ENCODE results near the gene FBN2. TPM values are rescaled to one million over a fixed set of nuclear protein-coding genes. Genes with fewer than 3 reads are reported as not detected.

Gene FBN2
- total RNA-seq, 4 donors from 2014 or later: 5.3 to 19.4 (median 7.5) TPM

GRCh38 chr5:128276537-128277216, 261.4 kb downstream of the FBN2 start:
- Histone ChIP-seq H3K27ac (no peak overlapping the region), H3K4me3 (no peak overlapping the region), H3K4me1 (peaks cover 0 to 13% (median 0%) of the 10 kb centered on the region in 3 donors), H3K36me3 (no peaks in the 10 kb centered on the region), H3K27me3 (no peaks in the 10 kb centered on the region), H3K9me3 (no peaks in the 10 kb centered on the region)
- ATAC-seq: no peak
- WGBS, 2 donors (ENCODE audit: low coverage in 1 of 2): 63 to 71% methylated on average over 6 of the region's 6 CpGs
- TF ChIP-seq POLR2A (IDR thresholded peaks at IDR 0.05) (no peak), EP300 (IDR thresholded peaks at IDR 0.05) (no peak), CTCF (IDR thresholded peaks at IDR 0.05) (no peak), POLR2AphosphoS5 (IDR thresholded peaks at IDR 0.05) (no peak)

GRCh38 chr5:128274441-128274840, 263.6 kb downstream of the FBN2 start:
- peak overlapping the region in 1 of 4 donors; percentile 50 for H3K27ac ChIP-seq
- ATAC-seq: no peak

GRCh38 chr5:128273736-128274135, 264.3 kb downstream of the FBN2 start:
- H3K27ac ChIP-seq: peak overlapping the region in 2 of 4 donors; percentile 12 to 50
- 9 to 52% methylated on average over 5 of the region's 5 CpGs for WGBS, 2 donors (ENCODE audit: low coverage in 1 of 2)
- ATAC-seq: no peak
- no peaks in the 10 kb centered on the region for H3K36me3 ChIP-seq
- no peaks in the 10 kb centered on the region for H3K9me3 ChIP-seq
- H3K27me3 ChIP-seq: no peaks in the 10 kb centered on the region
- no peak overlapping the region for H3K4me3 ChIP-seq
- H3K4me1 ChIP-seq: peaks cover 0 to 13% (median 0%) of the 10 kb centered on the region in 3 donors
- no peak for TF ChIP-seq CTCF (IDR thresholded peaks at IDR 0.05)
- TF ChIP-seq POLR2A (IDR thresholded peaks at IDR 0.05): no peak
- no peak for TF ChIP-seq POLR2AphosphoS5 (IDR thresholded peaks at IDR 0.05)
- no peak for TF ChIP-seq EP300 (IDR thresholded peaks at IDR 0.05)

More at GRCh38 chr5:128274441-128274840, 263.6 kb downstream of the FBN2 start:
- no peaks in the 10 kb centered on the region for H3K36me3 ChIP-seq
- H3K4me3 ChIP-seq: no peak overlapping the region
- no peaks in the 10 kb centered on the region for H3K9me3 ChIP-seq
- 91 to 94% methylated on average over 2 of the region's 2 CpGs for WGBS, 2 donors (ENCODE audit: low coverage in 1 of 2)
- peaks cover 0 to 13% (median 0%) of the 10 kb centered on the region in 3 donors for H3K4me1 ChIP-seq
- TF ChIP-seq EP300 (IDR thresholded peaks at IDR 0.05) (no peak), POLR2AphosphoS5 (IDR thresholded peaks at IDR 0.05) (no peak), CTCF (IDR thresholded peaks at IDR 0.05) (no peak), POLR2A (IDR thresholded peaks at IDR 0.05) (no peak)
- no peaks in the 10 kb centered on the region for H3K27me3 ChIP-seq

GRCh38 chr5:128271859-128272464, 266.1 kb downstream of the FBN2 start:
- ATAC-seq: no peak
- 20 to 26% methylated on average over 1 to 4 of the region's 6 CpGs for WGBS, 2 donors (ENCODE audit: low coverage in 1 of 2)
- H3K27ac ChIP-seq: peak overlapping the region in 2 of 4 donors; percentile 10 to 16
- H3K4me3 ChIP-seq: no peak overlapping the region
- no peaks in the 10 kb centered on the region for H3K9me3 ChIP-seq
- peaks cover 0 to 13% (median 0%) of the 10 kb centered on the region in 3 donors for H3K4me1 ChIP-seq
- H3K27me3 ChIP-seq: no peaks in the 10 kb centered on the region
- H3K36me3 ChIP-seq: no peaks in the 10 kb centered on the region
- TF ChIP-seq CTCF (IDR thresholded peaks at IDR 0.05): no peak
- no peak for TF ChIP-seq EP300 (IDR thresholded peaks at IDR 0.05)
- no peak for TF ChIP-seq POLR2A (IDR thresholded peaks at IDR 0.05)
- TF ChIP-seq POLR2AphosphoS5 (IDR thresholded peaks at IDR 0.05): no peak
